AG04450 (cell line): Measurements from ENCODE around the gene FAM13C. TPM values are rescaled to one million over a fixed set of nuclear protein-coding genes. Genes with fewer than 3 reads are reported as not detected.

Experiments
- CTCF ChIA-PET: fragments of 300-600, 350-600 bp; formaldehyde crosslinking; extraction: SDS; loops from one replicate; lab custom pipeline; 2022; ENCODE audit warnings: antibody characterized with exemption, inconsistent platforms; lab: Charles Lee
- POLR2A ChIA-PET: fragments of 350-600 bp; formaldehyde crosslinking; extraction: SDS; loops from one replicate; lab custom pipeline; 2021; ENCODE audit warnings: antibody characterized with exemption, inconsistent platforms; lab: Yijun Ruan, JAX
- DNase-seq: peaks from one replicate; pipeline ENCODE4 v3.0.0-alpha.2; 2011; ENCODE audit warnings: low read depth, low spot score
- H3K27ac ChIP-seq: one replicate; pipeline ENCODE4 v1.5.1; 2012; ENCODE audit warnings: low read depth, low read length, control low read depth
- H3K27me3 ChIP-seq: one replicate; pipeline ENCODE4 v1.6.0; 2012; ENCODE audit warnings: low read length; ENCODE audit not compliant: control insufficient read depth, insufficient read depth
- H3K4me3 ChIP-seq: 2 replicates; pipeline ENCODE4 v1.5.1; 2011; ENCODE audit warnings: mild to moderate bottlenecking, low read depth, low read length, control low read depth
- H3K9me3 ChIP-seq: 2 replicates; pipeline ENCODE4 v1.5.1; 2012; ENCODE audit warnings: low read length; ENCODE audit not compliant: control insufficient read depth, insufficient read depth
- polyA plus RNA-seq: library from polyadenylated mRNA; depleted of rRNA; stranded (reverse); fragments of >200 nt; gene quantifications from 2 replicates; pipeline ENCODE4 v1.2.3, GENCODE V29; 2011
- TF ChIP-seq, protein P1 (sequence below): IDR thresholded peaks from 2 replicates; pipeline ENCODE4 v1.5.1; 2011; ENCODE audit warnings: low read depth, low read length, control low read depth, inconsistent platforms

The FAM13C gene
- polyA plus RNA-seq, 1 experiment, result 3.1 TPM

GRCh38 chr10:59360605-59361405 lies 1.5 kb downstream of the FAM13C start:
- ChIA-PET POLR2A (interaction anchor here (0.6 to 1.0 kb wide), 3 partner anchors 12 to 76 kb away, joined by 3 to 7 read pairs (median 6); no protein-coding TSS in a partner anchor), CTCF (interaction anchor here (0.6 to 1.2 kb wide), 3 partner anchors 24 to 285 kb away, joined by 3 to 5 read pairs (median 3); no protein-coding TSS in a partner anchor)
- no peak for DNase-seq
- no peak overlapping the region for H3K27ac ChIP-seq
- no peaks in the 10 kb centered on the region for H3K9me3 ChIP-seq
- TF ChIP-seq, protein P1, sequence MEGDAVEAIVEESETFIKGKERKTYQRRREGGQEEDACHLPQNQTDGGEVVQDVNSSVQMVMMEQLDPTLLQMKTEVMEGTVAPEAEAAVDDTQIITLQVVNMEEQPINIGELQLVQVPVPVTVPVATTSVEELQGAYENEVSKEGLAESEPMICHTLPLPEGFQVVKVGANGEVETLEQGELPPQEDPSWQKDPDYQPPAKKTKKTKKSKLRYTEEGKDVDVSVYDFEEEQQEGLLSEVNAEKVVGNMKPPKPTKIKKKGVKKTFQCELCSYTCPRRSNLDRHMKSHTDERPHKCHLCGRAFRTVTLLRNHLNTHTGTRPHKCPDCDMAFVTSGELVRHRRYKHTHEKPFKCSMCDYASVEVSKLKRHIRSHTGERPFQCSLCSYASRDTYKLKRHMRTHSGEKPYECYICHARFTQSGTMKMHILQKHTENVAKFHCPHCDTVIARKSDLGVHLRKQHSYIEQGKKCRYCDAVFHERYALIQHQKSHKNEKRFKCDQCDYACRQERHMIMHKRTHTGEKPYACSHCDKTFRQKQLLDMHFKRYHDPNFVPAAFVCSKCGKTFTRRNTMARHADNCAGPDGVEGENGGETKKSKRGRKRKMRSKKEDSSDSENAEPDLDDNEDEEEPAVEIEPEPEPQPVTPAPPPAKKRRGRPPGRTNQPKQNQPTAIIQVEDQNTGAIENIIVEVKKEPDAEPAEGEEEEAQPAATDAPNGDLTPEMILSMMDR, result no peak
- peak overlapping the region; percentile 29 for H3K4me3 ChIP-seq
- H3K27me3 ChIP-seq, result no peaks in the 10 kb centered on the region

DNA sequence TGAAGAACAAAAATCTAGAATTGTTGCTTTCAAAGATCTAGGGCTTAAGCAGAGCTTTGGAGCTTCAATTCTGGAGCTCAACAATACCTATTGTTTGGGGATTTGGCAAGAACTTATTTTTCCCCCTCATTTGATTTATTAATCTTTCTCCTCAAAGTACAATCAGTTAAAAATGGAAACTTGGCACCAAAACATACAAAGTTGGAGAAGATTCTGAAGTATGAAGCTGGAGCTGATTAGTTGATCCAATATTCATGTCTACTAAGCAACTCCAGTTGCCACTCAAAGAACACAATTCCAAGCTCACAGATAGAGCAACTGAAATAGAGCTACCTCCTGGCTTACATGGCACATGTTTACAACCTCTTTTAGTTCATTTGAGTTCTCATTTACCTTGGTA lies 3.8 kb downstream of the FAM13C start:
- POLR2A ChIA-PET, result no interaction called here
- H3K27me3 ChIP-seq, result no peaks in the 10 kb centered on the region
- no peak overlapping the region for H3K27ac ChIP-seq
- H3K9me3 ChIP-seq, result no peaks in the 10 kb centered on the region
- CTCF ChIA-PET, result no interaction called here
- no peak overlapping the region for H3K4me3 ChIP-seq
- TF ChIP-seq, protein P1, result no peak
- no peak for DNase-seq

GRCh38 chr10:59354434-59354833 lies 7.9 kb downstream of the FAM13C start:
- H3K27me3 ChIP-seq, result no peaks in the 10 kb centered on the region
- no peaks in the 10 kb centered on the region; the same call in 1 of the 2 replicates for H3K9me3 ChIP-seq
- ChIA-PET CTCF (interaction anchor here (0.5 to 1.3 kb wide), 3 partner anchors 103 to 1056 kb away, joined by 3 to 5 read pairs (median 3); no protein-coding TSS in a partner anchor), POLR2A (no interaction called here)
- DNase-seq, result no peak
- H3K4me3 ChIP-seq, result no peak overlapping the region
- H3K27ac ChIP-seq, result no peak overlapping the region
- TF ChIP-seq, protein P1, result no peak

- CTCF ChIA-PET, result no interaction called here
Observed at GRCh38 chr10:59350558-59350957, 11.8 kb downstream of the FAM13C start.

More at GRCh38 chr10:59350558-59350957, 11.8 kb downstream of the FAM13C start:
- no peak overlapping the region for H3K4me3 ChIP-seq
- TF ChIP-seq, protein P1, result no peak
- POLR2A ChIA-PET, result no interaction called here
- no peaks in the 10 kb centered on the region; the same call in 1 of the 2 replicates for H3K9me3 ChIP-seq
- H3K27me3 ChIP-seq, result no peaks in the 10 kb centered on the region
- no peak for DNase-seq
- H3K27ac ChIP-seq, result no peak overlapping the region
